ENCODE measurements around the gene ARHGAP10.
"Not testable (repeated sequence)": the region's sequence is repeated elsewhere in the genome, so short reads cannot be mapped to it uniquely, and the experiment has no call there.

ARHGAP10 gene

GRCh38 chr4:148081267-148081666 is 349.4 kb downstream of the ARHGAP10 start:
- H3K4me3 ChIP-seq (ENCODE audit: low read depth, low read length), result no peak overlapping the region
- no peak for TF ChIP-seq CTCF (IDR thresholded peaks at IDR 0.05; ENCODE audit: borderline replicate concordance, insufficient read depth, low read depth, low read length)

GRCh38 chr4:148081745-148082144 is 349.9 kb downstream of the ARHGAP10 start:
- H3K4me3 ChIP-seq (ENCODE audit: low read depth, low read length), result no peak overlapping the region
- no peak for TF ChIP-seq CTCF (IDR thresholded peaks at IDR 0.05; ENCODE audit: borderline replicate concordance, insufficient read depth, low read depth, low read length)

- not testable (repeated sequence) for H3K4me3 ChIP-seq (ENCODE audit: low read depth, low read length)
Measured at GRCh38 chr4:148083073-148083472, 351.2 kb downstream of the ARHGAP10 start.

- no peak overlapping the region for H3K4me3 ChIP-seq (ENCODE audit: low read depth, low read length)
- no peak for TF ChIP-seq CTCF (IDR thresholded peaks at IDR 0.05; ENCODE audit: borderline replicate concordance, insufficient read depth, low read depth, low read length)
Measured at GRCh38 chr4:148089624-148090023, 357.7 kb downstream of the ARHGAP10 start.

GRCh38 chr4:148090029-148090428 is 358.1 kb downstream of the ARHGAP10 start:
- no peak overlapping the region for H3K4me3 ChIP-seq (ENCODE audit: low read depth, low read length)
- no peak for TF ChIP-seq CTCF (IDR thresholded peaks at IDR 0.05; ENCODE audit: borderline replicate concordance, insufficient read depth, low read depth, low read length)

- TF ChIP-seq CTCF (IDR thresholded peaks at IDR 0.05; ENCODE audit: borderline replicate concordance, insufficient read depth, low read depth, low read length), result no peak
- no peak overlapping the region for H3K4me3 ChIP-seq (ENCODE audit: low read depth, low read length)
Measured at GRCh38 chr4:148090503-148091476, 358.9 kb downstream of the ARHGAP10 start.

GRCh38 chr4:148091896-148092295 is 360.0 kb downstream of the ARHGAP10 start:
- TF ChIP-seq CTCF (IDR thresholded peaks at IDR 0.05; ENCODE audit: borderline replicate concordance, insufficient read depth, low read depth, low read length), result no peak
- no peak overlapping the region for H3K4me3 ChIP-seq (ENCODE audit: low read depth, low read length)

All from GM12875 (cell line).